SH-SY5Y (cell line): ENCODE measurements around the gene ICAM1.

Experiments used
- GATA2 ChIP-seq: IDR thresholded peaks from 2 replicates; pipeline ENCODE4 v1.6.1; 2011; ENCODE audit warnings: mild to moderate bottlenecking, low read depth, low read length
- GATA3 ChIP-seq: IDR thresholded peaks from 2 replicates; pipeline ENCODE4 v1.6.1; 2011; ENCODE audit warnings: low read depth, mild to moderate bottlenecking, low read length, moderate library complexity

Gene ICAM1

DNA sequence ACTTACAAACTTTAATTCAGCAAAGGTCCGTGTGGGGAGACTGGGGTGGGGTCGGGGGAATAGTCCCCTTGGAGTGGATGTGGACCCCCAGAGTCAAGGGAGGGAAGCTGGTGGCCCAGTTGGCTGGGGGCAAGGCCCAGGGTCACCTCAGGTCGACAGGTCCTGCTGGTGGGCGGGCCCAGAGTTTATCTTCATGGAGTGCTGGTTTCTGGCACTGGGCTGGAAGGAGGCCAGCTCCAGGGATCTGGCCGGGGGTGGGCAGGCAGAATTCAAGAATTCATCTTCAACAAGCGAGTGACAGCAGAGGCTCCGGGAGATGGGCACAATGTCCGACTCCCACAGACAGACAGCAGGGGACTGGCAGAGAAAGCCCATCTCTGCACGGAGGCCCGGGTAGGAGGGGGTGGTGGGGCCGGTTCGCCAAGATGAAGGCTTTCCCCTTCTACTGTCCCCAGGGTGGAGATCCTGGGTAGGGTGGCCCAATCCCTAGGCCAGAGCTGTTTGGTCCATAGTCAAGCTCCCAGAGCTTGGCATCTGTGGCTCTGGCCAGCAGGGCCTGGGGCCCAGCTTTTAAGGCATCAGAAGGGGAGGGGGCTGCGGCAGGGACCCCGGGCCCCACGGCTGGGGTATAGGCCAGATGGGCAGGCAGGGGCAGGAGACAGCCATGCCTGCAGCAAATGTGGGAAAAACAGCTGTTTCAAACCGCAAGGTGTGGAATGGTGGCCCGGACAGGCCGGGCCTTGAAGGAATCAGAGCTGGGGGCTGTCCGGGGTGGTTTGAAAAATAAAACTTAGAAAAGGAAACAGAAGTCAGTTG is 45.5 kb downstream of the ICAM1 start:
- TF ChIP-seq GATA3, result no peak
- TF ChIP-seq GATA2, result peak; percentile 25; the same call in 1 of the 2 replicates

DNA sequence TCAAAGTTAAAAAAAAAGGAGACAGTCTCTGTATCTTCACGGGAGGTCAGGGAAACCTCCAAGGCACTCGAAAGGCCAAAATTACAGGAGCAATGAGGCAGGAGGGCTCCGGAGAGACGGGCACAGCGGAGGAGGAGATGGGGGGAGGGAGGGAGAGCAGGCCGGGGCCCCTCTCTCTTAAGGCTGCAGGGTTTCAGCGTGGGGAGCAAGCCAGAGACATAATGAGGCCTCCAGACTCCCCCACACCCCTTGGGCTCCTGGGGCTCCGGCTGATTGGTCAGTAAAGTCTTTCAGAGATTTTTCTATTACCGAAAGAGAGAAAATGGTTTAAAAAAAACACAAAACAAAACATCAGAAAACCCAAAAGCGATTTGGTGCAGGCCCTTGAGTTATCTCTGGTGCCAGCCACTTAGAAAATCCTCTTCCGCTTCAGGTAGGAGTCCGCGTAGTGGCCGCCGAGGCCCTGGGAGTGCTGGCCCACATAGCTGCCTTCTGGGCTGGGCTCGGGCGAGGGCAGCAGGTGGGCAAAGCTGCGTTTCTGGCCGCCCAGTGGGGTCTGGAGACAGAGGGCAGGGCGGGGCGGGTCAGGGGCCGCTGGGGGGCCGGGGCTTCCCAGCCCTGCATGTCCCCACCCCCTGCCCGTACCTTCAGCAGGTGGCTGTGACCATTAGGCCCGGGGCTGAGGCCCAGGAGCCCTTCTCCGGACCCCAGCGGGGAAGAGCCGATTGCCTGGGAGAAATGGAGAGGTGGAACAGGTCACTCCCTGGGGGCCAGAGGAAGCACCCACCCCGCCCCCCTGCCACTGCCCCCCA is 46.3 kb downstream of the ICAM1 start:
- no peak for TF ChIP-seq GATA3
- no peak for TF ChIP-seq GATA2

DNA sequence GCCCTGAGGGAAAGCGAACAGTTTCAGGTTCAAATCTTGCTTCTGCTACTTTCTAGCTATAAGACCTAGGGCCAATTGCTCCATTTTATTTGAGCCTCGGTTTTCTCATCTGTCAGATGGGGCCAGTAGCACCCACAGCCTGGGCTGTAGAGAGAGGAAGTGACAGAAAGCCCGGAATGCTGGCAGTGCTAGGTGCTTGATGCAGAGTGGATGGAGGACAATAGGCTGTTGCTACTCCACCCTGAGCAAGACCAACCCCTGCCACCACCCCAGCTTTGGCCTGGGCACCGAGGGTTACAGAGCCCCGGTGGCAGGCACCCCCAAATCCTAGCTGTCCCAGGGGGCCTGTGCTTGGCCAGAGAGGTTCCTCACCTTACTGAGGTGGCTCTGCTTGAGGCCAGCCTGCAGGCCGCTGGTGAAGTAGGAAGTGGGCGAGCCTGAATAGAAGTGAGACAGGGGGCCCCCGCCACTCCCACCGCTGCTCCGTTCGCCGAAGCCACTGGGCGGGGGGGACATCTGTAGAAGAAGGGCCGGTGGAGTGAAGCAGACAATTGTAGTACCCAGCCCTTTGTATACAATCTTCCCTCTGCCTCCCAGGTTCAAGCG is 47.0 kb downstream of the ICAM1 start:
- TF ChIP-seq GATA2, result no peak
- TF ChIP-seq GATA3, result no peak

DNA sequence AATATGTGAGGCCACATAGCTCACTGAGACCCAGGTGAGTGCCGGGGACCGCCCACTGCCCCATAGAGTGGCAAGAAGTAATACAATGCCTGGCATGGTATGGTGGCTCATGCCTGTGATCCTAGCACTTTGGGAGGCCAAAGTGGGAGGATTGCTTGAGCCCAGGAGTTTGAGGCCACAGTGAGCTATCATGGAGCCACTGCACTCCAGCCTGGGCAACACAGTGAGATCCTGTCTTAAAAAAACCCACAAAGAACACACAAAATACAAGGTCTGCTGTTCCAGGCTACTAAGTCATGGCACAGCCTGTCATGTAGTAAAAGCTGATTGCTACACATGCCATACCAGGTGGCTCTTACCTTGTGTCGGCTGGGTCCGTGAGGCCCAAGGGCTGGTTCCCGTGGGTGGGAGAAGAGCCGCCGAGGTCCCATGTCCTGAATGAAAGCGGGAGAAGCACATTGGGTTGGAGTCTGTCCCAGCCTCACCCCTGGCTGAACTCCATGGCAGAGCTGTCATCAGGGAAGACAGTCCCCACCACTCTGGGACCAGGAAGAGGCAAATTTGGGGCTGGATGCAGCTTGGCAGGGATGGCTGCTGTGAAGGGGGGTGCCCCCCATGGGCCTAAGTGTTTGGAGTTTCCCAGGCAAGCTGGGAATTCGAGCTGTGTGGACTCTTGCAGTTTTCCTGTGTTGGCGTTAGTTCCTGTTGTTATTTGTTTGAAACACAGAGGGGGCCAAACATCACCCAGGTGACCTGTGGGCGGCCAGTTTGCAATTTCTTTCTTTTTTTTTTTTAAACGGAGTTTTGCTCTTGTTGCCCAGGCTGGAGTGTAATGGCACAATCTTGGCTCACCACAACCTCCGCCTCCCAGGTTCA is 48.1 kb downstream of the ICAM1 start:
- TF ChIP-seq GATA2, result no peak
- TF ChIP-seq GATA3, result no peak

DNA sequence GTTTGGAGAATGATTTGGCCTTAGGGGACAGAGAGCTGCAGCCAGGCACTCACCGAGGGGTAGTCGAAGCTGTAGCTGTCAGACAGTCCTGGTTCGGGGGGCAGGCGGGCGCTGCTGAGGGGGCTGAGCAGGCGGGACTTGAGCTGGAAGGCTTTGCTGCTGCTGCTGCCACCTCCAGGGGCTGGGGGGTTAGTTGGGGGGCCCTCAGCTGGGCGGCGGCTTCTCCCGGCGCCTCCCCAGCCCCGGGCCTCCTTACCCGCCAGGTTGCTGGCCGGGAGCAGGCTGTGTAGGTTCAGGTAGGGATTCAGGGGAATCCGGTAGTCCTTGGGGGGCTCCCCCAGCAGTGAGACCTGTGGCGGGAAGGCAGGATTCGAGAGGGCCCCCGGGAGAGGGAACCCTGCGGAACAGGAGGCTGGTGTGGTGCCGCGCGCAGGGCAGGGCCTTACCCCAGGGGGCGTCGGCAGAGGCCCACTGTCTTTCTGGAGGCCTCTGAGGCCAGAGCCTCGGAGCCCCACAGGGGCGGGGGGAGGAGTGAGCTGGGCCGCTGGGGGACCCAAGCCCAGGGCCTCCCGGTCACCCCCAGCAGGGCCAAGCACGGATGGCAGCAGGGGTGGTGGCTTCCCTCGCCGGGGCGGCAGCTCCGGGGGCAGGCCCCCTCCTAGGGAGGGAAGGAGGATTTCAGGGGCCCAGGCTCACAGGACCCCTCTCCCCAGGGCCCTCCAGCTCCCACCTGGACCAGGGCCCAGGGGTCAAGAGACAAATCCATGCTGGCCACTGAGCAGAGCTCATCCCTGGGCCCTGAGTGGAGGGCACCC is 49.9 kb downstream of the ICAM1 start:
- TF ChIP-seq GATA3 (no peak), GATA2 (no peak)

DNA sequence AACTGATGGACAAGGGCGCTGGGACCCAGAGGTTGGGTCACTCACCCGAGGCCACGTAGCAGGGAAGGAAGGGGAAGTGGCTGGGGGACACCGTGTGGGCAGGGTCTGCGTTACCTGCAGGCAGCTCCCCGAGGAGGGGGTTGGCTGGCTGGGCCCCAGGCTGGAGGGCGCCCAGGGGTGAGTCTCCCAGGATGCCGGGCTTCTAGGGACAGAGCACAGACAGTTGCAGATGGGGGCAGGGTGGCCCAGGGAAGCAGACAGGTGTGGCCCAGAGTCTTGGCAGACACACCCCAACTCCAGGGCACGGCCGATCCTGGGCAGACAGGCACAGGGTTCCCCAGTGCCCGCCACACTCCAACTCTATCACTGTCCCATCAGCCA is 50.5 kb downstream of the ICAM1 start:
- no peak for TF ChIP-seq GATA2
- TF ChIP-seq GATA3, result no peak

DNA sequence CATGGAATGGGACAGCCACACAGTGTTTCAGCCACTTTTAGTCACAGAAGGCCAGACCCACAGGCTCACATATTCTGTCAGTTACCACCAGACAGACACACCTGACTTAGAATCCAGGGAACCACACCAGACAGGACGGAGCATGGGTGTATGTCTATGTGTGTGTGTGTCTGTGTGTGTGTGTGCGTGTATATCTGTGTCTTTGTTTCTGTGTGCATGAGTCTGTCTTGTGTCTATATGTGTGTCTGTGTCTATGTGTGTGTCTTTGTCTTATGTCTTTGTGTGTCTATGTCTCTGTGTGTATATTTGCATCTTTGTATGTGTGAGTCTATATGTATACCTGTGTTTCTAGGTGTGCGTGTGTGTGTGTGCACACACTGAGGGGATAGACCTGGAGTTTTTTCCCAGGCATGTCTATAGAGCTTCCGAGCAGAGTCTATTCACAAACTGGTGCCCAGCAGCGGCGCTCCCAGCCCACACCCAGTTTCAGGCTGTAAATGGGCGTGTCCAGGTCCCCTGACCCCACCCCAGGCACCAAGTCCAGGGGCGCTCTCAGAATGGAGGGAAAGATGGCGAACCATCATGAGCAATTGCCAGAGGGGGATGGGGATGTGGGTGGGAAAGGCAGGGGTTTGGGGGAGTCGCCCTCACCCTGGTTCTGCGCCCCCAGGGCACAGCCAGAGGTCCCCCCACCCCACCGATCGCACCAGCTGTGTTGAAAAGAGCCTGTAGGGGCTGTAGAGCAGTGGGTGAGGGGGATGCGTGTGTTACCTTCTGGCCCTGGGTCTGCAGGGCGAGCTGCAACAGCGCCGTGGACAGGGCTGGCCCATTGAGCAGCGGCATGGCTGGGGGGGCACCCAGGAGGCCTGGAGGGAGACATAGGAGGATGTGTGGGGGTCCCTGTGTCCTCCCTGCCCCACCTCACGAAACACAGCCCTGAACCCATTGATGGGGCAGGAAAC is 51.2 kb downstream of the ICAM1 start:
- no peak for TF ChIP-seq GATA3
- TF ChIP-seq GATA2, result no peak

DNA sequence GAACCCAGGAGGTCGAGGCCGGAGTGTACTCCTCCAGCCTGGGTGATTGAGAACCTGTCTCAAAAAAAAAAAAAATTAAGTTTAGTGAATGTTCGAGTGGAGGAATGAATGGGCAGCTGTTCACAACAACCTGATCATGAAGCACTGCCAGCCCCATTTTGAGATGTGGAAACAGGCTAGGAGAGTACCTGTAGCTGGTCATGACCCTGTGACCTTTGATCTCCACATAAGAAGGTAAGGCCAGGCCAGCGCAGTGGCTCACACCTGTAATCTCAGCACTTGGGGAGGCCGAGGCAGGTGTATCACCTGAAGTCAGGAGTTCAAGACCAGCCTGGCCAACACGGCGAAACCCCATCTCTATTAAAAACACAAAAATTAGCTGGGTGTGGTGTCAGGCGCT is 54.8 kb downstream of the ICAM1 start:
- TF ChIP-seq GATA3, result no peak
- TF ChIP-seq GATA2, result no peak

DNA sequence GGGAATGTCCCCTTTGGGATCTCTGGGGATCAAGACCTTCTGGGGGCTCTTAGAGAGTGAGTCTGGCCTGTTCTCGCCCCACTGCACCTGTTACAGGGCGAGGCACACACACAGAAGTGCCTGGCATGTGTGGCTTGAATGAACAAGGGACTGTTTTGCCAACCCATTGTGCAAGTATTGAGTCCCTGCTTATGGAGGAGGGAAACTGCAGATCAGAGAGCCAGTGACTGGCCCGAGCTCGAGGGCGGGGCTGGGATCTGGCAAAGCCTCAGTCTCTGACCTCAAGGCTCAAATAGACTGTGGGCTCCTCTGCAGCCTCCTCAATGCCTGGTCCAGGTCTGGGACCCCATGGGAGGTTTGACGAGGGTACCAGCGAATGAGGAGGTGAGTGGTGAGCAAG is 56.9 kb downstream of the ICAM1 start:
- TF ChIP-seq GATA3 (no peak), GATA2 (no peak)

DNA sequence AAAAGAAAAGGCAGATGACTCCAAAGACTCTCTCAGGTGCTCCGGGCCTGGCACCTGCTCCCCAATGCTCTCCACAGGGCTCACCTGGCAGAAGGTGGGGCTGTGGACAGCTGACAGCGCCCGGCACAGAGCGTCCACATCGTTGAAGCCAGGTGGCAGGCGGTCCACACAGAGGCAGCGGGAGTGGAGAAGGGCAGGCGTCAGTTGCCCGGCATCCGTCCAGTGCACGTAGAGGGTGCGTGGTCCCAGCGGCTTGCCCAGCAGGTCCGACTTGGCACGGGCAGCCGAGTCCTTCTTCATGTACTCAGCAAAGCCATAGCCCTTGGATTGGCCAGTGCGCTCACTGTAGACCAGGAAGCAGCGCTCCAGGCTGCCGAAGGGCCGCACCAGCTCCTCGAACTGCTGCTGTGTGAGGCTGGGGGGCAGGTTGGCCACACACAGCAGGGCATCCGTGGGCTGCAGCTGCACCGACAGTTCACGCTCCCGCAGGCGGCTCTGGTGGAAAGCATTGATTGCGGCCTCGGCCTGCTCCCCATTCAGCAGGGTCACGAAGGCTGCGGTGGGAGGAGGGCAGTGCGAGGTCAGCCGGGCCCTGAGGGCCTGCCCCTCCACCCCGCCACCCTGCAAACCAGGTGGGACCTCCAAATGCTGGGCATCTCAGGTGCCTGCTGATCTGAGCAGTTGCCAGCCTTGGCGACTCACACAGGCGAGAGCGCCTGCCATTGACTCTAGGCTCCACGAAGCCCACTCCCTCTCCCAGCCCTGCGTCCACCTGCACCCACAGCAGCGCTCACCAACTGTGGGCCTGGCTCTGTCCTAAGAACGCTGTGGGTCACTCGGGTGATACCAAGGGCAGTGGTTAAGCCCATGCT is 57.9 kb downstream of the ICAM1 start:
- TF ChIP-seq GATA3 (no peak), GATA2 (no peak)

DNA sequence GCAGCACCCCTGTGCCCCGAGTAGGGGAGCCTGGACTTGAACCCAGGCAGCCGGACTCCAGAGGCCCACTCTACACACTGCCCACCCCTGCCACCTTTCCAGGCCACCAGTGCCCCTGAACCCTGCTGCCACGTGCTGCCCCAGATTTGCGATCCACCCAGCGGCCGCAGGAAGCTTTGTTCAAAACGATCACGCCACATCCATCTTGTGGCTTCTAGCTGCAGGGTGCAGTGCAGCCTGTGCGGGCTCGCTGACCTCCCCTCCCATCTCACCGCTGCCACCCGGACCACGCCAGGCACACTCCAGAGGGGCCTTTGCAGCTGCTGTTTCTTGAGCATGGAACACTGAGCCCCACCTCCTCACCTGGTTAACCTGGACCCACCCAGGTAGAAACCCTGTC is 58.6 kb downstream of the ICAM1 start:
- TF ChIP-seq GATA2 (no peak), GATA3 (no peak)
